HG03066 (cell line): ENCODE results near the gene UBE2L6.

Experiments
- ATAC-seq: cut with Tn5 transposase; IDR thresholded peaks from one replicate; pipeline ENCODE4 v1.9.1; 2021; ENCODE audit warnings: low read depth; ENCODE audit not compliant: unreplicated experiment

The UBE2L6 gene

DNA sequence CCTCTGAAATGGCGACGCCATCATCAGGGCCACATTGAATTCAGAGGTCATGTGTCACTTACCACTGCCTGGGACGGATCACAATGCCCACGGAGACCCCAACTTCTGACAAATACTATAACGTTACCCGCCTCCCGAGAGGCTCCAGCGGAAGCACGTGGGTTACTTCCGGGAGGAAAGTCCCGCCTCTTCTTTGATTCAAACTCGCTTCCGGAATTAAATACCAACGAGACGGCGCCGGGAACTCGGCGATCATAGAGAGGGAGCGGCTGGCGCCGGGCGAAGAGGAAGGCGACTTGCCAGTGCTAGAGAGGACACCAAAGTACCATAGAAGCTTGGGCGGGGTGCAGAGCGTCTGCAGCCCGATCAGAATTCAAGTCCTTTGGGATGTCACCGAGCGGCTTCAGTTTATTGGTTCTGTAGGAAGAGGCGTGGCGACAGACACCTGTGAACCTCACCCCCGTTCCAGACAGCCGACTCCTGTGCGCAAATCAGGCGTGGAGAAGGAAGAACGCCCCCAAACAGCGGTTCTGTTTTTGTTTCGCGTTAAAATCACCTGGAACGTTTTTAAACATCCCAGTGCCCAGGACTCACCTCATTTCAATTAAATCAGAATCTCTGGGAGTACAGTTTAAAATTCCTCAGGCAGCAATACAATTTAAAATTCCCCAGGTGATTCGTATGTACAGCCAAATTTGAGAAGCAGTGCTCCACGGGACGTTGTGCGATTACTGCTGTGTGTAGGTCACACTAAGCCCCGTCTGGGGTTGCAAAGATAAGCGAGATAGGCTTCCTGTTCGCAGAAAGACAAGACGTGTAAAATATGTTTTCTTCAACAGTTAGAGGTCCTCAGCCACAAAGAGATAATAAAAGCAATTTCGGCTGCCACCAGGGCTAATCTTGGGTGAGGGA lies 36.6 kb downstream of the UBE2L6 start, which contains the start of gene TIMM10:
TIMM10 (minus strand) TSS at position 159 of the 912 bp plus-strand sequence. CDS start 565 bp downstream, outside the sequence.
- ATAC-seq: peak; percentile 98

DNA sequence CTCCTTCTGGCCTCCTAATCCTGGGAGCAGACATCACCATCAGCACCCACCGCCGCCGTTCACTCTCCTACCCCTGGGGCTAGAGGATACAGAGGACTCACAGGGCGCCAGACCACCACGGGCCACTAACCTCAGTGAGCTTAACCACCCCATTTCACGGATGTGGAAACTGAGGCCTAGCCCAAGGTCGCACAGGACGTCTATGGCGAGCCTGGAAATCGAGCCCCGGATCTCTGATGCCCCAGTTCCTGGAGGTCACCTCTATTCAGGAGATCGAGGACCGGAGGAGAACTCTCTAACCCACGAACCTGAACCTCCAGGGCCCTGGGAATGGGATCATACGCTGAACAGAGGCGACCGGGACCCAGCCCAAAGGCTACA lies 37.3 kb downstream of the UBE2L6 start:
- ATAC-seq: no peak

DNA sequence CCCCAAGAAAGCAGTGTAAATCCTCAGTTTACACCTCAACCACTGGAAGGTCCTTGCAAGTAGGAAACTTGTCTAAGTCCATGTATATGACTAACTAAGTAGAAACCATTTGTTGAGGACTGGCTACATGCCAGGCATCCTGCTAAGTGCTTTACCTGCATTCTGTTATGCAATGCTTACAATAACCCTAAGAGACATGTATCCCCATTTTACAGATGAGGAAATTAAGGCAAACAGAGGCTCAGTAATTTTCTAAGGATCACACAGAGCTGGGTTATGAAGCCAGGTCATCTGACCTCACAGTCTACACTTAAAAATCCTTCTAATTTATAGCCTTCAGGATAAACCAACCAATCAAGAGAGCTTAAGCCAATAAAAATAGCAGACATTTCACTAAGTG lies 38.5 kb downstream of the UBE2L6 start:
- ATAC-seq: no peak

DNA sequence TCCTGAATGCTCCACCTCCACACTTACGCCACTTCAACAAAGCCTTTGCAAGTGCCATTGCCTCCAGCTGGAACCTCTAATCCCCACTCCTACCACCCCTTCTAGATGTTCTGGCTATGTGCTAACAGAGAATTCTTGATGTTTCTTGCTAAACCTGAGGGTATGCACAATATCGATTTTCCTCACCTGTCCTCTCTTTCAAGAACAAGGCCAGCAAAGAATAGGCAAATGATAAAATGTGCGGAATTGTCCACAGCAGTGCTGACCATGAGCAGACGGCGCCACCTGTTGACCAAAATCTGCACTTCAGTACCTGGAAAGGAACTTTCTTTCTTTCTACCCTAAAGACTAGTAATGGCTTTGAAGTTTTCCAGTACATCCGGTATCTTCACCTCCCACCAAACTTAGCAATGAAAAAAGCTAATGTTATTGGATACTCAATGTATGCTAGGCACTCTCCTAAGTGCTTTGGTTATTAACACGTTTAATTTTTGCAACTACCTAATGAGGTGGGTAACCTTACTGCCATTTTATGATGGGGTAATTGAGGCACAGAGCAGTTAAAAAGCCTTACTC lies 40.3 kb downstream of the UBE2L6 start:
- no peak for ATAC-seq

DNA sequence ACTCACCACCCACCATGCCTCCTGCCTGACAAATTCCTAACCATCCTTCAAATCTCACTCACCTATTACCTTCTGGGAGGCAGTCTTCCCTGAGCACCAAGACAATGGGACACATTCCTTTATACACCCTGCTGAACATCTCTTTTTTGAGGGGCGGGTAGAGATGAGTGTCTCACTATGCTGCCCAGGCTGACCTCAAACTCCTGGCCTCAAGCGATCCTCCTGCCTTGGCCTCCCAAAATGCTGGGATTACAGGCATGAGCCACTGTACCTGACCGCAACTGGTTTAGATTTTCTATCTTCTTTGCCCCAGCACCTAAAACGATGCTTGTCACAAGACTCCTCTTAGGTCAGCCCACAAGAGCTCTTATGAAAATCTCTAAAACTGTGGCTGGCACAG lies 44.1 kb downstream of the UBE2L6 start:
- ATAC-seq: no peak

DNA sequence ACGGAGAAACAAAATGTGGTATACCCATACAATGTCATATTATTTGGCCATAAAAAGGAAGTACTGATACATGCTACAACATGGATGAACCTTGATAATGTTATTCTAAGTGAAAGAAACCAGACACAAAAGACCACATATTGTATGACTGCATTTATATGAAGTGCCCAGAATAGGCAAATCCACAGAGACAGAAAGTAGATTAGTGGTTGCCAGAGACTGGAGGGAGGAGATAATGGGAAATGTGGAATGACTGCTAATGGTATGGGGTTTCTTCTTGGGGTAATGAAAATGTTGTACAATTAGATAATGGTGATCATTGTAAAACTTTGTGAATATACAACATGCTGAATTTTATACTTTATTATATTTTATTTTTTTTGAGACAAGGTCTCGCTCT lies 46.4 kb downstream of the UBE2L6 start:
- no peak for ATAC-seq

DNA sequence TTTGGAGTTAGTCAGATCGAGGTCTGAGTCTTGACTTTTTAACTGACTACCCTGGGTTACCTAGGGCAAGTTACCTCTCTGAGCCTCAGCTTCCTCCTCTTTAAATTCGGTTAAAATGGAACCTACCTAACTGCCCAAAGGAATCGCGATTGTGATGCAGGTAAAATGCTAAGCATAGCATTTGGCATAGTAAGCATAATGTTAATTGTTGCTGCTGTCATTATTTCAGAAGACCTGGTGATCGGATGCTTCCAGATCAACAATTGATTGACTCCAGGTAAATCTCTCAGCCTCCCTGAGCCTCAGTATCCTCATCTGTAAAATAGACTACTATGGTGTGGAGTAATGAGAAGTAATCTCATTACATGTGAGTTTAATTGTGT lies 51.4 kb downstream of the UBE2L6 start:
- no peak for ATAC-seq

DNA sequence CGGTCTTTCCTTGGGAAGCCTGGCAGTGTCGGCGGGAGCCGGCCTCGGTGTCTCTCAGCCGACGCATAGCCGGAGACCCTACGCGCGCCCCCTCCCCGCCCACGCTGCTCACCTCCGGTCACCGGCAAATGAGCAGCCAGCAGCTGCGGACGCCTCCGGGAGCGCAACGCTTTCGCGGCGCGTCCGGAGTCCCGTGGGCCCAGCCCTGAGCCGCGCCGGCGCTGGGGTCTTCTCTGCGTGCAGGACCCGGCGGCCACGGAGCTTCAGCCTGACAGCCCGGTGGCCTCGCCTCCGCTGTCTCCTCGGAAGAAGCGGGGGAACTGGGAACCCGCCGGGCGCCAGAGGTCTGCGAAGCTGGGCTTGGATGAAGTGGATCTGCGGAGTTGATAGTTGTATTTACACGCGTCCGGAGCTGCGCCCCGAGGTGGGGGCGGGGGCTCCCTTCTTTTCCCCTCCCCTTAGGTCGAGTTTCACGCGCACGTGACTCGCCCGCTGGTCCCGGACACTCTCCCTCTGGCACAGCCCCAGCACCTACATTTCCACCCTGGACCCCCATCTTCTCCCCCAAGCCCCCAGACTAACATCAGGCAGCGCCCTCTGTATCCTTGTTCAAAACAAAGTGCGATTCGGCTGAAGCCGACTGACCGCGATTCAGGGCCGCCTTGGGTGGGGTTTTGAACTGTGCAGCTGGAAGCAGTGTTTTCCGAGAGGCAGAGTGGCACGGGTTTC lies 52.0 kb downstream of the UBE2L6 start, which contains the start of gene SLC43A1:
SLC43A1 (minus strand) TSS at position 371 of the 729 bp plus-strand sequence. CDS start 1,591 bp downstream, outside the sequence.
- peak; percentile 49 for ATAC-seq

DNA sequence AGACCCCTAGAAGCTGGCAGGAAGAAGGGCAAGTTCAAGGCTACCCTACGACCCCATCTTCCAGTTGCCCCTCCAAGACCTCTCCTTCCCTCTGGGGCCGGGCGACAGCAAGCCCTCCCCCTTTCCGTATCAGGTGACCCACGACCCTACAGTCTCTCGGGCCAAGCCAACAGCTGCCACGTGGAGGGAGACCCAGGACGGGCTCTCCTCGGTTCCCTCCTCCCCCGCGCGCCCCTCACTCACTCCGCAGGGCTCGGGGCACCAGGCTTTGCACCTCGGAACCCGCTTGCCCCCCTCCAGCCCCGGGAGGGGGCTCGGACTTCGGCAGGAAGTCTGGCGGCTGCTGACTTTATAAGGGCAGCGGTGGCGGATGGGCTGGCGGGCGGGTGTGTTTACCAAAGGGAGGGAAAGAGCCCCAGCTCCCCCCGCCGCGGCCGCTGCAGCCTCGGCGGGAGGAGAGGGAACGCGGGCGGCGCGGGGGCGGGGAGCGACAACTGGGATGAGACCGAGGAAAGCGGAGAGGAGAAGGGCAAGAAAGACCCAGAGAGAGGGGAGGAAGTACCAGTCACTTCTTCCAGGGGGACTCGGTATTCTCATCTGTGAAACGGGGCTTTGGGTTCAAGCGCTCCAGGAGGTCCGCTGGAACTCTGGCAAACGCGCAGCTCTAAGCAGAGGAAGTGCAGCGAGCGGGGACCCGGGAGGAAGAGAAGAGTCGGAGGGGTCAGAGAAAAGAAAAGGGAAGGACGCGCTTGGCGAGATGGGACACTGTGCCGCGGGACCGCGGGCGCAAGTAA lies 52.7 kb downstream of the UBE2L6 start:
- peak; percentile 40 for ATAC-seq

DNA sequence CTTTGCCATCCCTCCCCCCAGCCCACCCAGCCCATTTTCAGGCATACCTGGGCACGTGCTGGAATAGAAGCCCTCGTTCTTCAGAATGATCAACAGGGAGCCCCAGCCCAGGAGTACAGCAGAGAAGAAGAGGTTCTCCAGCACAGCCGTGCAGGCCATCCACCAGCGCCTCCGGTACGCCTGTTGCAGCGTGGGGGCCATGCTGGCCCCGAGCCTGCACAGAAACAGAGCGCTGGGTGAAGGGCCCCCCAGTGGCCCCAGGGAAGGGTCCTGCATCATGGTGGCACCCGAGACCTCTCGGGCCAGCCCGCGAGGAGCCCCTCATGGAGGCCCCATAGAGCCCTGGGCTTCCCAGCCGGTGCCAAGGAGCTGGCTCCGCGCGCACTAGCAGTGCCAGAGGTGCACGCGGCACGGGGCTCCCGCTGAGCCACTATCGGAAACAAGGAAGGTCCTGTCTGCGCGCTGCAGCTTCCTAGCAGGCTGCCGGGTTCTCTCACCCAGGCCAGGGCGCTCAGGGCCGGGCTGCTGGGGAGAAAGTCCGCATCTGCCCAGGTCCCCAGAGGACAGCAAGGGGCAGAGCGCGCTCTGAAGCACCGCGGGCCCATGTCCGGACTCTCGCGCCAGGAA lies 53.4 kb downstream of the UBE2L6 start:
- ATAC-seq: peak; percentile 21

DNA sequence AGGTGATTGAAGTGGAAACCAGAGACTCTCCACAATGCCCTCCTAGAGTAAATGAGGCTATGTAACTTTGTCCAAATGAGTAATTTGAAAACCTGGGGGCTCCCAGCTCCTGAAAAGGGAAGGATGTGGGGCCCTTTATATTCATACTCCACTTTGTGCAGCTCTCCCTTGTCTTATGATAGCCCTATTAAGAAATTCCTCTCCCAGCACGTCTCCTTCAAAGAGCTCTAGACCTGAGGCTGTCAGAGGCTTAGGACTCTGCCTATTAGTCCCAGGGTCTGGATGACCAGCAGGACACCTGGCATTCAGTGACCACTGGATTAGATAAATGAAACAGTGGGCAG lies 54.0 kb downstream of the UBE2L6 start:
- no peak for ATAC-seq

DNA sequence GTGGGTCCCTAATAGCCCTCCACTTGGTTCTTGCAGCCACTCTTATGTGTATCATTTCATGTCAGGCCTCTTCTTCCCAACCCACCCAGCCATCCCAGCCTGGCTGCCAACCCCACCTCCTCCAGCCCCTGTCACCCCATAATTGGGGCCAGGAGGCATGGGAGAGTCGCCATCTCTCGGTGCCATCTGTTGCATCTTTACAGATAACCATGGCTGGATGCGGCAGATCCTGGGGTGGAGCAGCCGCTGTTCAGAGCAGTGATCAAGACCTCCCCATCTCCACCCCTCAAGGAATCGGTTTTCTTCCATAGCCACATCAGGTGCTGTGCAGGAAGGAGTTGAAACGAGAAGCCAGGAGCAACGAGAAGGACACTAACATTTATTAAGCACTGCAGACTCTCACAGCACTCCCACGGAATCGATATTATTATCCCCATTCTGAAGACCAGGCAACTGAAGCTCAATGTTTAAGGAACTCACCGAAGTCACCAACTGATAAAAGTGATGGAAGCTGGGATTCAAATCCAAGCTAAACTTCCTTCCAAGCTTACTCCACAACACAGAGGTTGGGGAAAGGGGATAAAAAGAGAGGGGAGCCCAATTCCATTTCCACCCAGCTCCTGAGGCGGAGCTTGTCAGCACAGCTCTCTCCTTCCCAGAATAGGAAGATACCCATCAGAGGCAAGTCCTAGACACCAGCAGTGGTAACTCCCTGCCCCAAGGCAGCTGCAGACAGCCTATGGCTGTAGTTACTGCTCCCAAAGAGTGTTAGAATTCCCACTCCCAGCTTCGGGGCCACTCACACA lies 54.6 kb downstream of the UBE2L6 start:
- ATAC-seq: no peak

DNA sequence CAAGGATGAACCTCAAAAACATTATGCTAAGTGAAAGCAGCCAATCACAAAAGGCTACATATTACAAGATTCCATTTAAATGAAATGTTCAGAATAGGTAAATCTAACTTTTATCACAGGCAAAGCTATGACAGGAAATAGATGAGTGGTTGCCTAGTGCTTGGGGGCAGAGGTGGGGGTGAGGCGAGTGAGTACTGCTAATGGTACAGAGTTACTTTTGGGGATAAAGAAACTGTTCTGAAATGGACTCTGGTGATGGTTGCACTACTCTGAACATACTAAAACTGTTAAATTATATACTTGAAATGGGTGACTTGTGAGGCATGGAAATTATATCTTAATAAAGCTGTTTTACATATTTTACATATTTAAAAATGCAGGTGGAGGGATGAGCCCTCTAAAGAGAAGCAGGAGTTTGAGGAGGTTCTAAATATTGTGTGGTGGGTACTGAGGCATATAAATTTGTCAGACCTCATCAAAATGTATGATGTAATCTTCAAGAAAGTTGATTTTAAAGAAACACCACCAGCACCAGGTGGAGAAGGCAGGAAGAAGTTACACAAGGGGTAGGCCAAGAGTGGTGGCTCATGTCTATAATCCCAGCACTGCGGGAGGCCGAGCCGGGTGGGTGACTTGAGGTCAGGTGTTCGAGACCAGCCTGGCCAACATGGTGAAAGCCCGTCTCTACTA lies 55.6 kb downstream of the UBE2L6 start:
- no peak for ATAC-seq

DNA sequence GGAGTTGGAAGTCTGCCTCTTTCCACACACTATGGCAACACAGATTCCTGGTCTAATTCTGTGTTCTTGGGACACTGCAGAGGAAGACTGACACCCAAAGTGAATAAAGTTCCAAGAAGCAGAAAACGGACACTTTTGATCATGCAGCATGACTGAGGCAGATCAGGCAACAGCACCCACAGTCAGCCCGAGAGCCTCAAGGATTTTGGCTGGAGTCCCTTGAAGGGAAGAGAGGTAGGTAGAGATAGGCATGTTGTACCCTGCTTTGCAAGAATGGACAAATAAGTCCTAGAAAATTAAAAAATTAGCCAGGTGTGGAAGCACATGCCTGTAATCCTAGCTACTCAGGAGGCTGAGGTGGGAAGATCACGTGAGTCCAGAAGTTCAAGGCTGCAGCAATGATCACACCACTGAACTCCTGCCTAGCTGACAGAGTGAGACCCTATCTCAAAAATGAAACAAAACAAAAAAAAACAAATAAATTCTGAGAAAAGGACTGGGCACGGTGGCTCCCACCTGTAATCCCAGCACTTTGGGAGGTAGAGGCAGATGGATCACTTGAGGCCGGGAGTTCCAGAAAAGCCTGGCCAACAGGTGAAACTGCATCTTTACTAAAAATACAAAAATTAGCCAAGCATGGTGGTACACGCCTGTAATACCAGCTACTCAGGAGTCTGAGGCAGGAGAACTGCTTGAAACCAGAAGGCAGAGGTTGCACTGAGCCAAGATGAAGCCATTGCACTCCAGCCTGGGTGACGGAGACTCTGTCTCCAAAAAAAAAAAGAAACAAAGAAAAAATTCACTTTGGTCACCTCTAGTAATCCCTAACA lies 58.9 kb downstream of the UBE2L6 start:
- no peak for ATAC-seq

DNA sequence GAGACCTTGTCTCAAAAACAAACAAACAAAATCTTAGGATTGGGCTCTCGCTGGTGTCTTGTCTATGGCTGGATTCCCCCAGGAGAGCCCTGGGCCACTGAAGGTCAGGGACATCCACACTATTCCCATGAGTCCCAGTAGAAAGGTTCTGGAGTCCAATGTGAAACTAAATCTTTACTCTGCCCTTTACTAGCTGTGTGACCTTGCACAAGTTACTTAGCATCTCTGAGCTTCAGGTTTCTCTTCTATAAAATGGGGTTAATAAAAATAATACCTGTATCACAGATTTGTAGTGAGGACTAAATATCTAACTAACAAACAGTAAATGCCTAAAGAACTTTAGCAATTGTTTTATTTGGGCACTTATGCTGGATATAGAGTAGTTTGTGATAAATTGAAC lies 61.0 kb downstream of the UBE2L6 start:
- no peak for ATAC-seq

DNA sequence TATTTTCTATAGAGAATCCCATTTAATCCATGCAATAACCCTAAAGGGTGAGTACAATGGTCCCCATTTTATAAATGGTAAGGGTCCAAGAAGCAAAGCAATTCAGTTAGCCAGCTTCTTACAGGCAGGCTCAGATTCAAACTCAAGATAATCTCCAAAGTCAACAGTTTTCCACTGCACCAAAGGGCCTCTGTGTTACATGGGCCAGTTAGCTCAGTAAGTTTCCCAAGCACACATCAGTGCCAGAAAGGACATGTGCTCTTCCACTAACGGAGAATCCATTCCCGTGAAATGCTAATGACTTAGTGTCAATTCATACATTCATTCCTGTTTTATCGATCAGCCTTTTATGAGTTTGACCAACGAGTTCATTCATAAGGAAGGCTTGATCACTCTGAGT lies 63.0 kb downstream of the UBE2L6 start:
- no peak for ATAC-seq

DNA sequence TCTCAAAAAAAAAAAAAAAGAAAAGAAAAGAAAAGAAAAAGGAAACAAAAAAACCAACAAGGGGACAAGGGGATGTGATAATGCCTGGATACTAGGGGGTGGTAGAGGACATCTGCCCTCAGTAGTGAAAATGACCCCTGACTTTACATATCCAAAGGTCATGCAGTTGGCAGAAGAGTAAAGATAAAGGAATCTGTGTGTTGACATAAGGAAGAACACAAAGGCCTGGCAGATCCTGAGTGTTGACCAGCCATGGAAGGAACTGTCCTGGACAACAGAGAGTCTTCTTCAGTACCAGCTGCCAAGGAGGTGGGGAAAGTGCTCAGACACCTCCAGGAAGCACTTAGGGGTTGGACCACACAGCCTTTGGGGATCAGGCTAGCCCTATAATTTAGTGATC lies 64.6 kb downstream of the UBE2L6 start:
- ATAC-seq: no peak

DNA sequence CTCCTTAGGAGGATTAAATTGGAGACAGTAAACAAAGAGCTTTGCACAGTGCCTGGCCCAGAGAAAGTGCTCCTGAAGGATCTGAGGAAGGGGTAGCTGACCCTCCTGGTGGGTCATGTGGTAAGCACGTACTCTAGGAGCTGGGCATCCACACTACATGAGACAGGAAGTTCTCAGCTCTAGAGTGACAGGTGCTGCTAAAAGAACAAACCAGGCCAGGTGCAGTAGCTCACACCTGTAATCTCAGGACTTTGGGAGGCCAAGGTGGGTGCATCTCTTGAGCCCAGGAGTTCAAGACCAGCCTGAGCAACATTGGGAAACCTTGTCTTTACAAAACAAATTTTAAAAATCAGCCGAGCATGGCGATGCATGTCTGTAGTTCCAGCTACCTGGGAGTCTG lies 65.1 kb downstream of the UBE2L6 start:
- ATAC-seq: no peak
